HK-2 (cell line): ENCODE results near the gene HLA-DMB.

ENCODE experiments used
- DNase-seq: peaks from one replicate; pipeline ENCODE4 v3.0.0-alpha.2; 2018; ENCODE audit not compliant: unreplicated experiment

HLA-DMB gene

DNA sequence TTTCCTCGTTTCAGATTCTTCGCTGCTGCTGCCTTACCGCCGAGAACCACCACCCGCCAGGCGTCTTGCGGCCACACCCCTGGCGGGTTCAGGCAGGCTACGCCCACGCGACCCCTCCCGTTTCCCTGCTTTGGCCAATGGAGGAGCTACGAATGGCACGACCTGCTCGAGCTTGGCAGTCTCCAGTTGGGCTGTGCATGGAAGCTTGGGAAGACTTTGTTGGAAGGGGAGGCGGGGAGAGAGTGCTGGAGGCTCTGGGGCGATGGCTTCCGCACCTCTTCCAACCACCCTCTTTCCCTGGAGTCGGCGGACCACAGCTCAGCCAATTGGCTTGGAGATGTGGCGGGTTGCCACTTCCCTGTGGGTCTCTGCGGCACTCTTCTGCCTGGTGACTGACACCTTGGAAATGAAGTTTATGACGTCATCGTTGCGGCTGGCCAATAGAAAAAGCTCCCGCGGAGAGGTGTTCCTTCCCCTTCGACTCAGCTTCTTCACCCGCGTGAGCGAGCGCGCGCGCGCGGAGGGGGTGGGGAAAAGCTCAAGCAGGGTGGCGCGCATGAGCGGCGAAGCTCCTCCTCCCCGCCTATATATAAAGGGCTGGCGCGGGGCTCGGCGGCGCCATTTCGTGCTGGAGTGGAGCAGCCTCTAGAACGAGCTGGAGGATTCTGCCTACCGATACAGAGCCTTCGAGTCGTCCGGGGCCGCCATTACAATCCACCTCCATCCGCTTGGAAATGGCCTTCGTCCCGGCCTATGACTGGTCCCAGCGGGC lies 30.9 kb upstream of the HLA-DMB start:
- peak; percentile 100 for DNase-seq

DNA sequence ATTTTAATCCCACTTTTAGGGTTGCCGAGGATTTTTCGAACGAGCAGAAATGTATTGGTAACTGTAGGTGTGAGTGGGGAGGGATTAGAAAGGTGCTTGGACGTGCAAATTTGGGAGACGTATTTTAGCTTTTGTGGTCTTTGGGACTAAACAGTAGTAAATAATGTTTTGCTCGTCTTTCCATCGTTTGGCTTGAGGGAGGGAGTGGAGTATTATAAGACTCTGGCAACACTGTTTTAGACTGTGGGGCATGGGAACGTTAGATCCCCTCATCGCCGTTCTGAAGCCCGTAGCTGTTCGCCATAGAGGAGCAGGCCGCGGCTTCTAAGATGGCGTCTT lies 30.4 kb upstream of the HLA-DMB start:
- DNase-seq, result no peak

DNA sequence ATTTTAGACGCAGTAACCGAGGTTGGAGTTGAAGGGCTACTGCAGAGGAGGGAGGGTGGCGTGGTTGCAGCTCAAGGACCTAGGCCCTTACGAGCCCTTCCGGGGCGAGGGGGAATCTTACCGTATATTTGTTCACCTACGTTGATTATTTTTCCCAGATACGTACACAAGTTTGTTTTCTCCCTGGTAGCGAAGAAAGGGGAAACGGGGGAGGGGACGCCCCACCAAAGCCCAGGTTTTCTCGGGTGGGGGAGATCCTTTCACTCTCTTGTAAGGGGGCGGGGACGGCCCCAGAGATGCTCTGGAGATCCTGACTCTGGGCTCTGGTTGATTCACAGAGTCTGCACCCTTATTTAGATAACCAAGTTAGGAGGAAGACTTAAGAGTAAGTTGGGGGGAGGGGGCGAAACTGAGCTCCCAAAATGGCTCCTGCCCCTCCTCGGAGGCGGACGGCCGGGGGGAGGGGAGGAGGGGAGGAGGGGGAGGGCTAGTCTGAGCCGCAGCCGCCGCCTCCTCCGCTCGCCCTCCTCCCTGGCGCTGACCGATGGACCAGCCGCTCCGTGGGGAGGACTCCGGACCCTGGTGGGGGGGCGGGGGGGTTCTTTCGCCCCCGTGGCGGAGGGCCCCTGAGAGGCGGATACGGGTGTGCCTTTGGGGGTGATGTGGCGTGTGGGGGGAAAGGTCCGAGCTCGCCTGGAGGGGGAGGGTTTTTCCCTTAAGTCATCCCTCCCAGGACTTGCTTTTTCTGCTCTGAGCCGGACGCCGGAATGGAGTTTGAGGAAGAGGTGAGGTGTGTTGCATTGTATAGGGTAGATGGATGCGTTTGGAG lies 29.8 kb upstream of the HLA-DMB start:
- peak; percentile 87 for DNase-seq

DNA sequence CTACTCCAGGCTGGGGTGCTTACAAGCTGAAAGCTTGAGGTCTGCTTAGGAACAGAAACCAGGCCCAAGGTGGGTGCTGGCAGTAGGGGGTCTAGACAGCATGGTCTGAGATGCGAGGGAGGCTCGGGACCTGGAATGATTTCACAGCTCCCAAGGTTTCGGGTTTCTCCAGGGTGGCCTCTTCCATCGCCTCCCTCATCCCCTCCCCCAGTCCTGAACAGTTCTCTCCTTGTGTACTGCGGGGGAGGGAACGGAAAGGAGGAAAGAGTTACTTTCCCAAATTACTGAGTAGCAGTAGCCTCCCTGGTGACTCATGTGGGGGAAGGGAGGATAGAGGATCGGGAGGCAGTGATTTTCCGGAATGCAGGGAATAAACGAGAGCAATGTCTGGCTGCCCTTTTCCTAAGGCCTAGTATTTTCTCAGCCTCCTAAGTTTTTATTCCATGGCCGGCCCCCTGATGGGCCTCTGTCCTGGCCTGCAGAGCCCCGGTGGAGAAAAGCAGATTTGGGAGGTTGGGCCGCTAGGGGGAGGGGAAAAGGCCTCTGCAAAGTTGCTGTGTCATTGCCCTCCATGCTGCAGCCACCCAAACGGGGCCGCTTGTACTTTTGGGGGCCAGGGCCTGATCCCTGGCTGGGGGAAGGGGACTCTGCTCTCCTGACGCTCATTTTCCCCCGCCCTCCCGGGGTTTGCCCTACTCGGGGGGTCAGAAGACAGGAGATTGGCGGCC lies 29.0 kb upstream of the HLA-DMB start:
- peak; percentile 79 for DNase-seq

DNA sequence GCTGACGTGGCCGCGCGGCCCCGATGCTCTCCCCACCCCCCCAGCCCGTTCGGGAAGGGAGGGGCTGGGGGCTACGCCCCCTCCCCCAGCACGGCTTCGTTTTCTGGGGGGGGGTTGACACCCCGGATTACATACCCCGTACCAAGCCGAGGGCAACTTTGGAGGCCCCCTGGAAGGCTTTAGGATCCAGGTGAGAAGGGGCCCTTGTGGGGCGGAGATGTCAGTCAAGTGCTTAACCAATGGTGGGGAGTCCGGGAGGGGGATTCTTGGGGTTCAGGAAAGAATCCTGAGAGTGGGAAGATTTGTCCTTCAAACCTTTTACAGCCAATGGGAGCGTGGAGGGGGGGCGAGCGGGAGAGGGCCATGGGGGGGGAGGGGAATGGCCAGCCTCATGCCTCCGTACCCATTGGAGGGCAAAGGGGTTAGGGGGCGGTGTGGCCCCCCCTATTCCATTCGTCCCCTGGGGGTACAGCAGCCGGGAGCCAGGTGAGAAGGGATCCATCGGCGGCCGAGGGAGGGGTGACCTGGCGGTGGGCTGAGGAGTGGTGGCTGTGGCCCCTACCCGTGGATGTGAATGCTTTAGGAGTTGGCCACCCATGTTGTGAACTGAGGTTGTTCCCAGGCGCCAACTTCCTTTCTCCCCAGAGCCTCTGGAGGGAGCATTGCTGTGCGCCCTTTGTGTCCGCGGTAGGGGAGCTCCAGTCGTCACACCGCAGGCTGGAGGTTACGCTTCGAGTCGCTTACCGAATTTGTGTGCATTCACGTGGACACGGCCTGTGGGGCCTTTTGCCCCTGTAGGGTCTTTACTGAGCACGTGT lies 28.2 kb upstream of the HLA-DMB start:
- DNase-seq, result peak; percentile 81

DNA sequence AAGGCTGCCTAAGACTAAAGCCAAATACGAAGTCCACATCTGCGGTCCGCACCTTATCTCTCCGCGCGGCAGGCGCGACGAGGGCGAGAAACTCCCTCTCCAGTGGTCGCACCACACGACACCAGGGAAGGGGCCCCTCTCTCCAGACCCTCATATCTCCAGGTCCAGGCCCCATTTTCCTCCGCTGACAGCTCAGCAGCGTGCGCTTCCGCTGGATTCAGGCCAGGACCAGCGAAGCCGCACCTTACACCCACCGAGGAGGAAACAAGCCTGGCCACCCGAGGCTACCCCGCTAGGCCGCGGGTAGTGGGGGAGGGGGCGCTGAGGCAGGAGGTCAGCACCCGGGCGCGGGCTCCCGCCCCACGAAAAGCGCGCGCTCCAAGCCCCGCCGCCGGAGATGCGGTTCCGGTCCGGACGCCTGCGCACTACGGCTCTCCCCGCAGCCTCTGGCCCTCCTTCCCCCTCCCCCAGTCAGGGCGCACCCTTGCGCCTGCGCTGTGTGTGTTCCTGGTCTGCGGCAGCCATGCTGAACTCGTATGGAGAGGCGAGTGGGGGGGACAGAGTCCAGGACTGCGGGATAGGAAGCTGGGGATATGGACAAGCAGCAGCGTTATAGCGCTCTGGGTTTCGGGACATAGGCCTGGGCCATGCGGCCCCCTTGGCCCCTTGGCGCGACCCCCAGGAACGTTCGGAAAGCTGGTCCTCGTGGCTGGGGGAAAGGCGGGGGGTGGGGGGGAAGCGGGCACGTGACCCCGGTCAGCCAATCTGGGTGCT lies 27.5 kb upstream of the HLA-DMB start, which contains the start of gene BRD2:
BRD2 (plus strand) TSS at position 502 of the 774 bp plus-strand sequence. CDS start 4,305 bp downstream, outside the sequence.
- DNase-seq, result peak; percentile 98

DNA sequence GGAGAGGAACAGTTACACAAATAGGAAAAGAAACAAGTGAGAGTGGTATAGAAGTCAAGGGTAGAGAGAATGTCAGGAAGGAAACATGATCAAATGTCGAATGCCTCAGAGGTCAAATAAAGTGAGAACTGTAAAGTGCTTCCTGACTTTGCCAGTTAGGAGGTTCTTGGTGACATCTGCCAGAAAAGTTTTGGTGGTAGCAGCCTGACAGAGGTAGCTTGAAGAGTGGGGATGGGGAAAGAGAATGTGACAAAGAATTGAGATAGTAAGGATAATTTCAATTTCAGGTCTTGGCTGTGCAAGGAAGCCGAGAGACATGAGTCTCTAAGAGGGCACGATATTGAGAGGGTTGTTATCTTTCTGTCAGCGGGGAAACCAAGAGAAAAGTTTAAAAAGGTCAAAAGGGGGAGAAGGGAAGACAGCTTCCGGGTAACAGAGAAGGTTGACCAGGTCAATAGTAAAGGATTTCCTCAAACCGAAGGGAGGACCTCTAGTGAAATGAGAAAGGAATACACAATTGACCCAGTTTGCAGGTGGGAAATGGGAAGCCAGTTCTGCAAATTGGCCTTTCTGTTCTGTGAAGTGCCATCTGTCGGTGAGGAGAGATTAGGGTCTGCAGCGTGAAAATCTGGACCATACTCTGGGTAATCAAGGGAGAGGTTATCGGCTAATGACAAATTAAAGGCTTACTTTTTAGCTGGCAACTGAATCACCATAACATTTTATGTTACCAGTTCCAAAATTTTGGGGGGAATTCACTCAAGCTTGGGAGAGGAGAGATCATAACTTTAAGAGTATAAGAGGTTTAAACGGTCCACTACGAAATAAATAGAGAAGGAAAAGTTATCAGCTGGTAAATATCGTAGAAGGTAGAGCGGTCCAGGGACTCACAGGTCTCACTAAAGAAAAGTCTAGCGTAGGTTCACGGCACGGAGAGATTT lies 26.6 kb upstream of the HLA-DMB start:
- DNase-seq, result no peak

DNA sequence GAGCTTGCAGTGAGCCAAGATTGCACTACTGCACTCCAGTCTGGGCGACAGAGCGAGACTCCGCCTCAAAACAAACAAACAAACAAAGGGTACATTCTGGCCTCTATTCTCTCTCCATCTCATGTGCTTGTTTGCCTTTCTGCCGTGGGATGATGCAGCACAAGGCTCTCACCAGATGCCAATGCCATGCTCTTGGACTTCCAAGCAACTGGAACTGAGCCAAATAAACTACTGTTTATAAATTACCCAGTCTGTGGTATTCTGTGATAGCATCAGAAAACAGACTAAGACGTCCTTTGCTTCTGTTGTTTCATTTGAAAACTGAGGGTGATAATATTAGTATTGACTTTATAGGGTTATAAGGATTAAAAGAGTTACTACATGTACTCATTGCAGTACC lies 23.9 kb upstream of the HLA-DMB start:
- no peak for DNase-seq

DNA sequence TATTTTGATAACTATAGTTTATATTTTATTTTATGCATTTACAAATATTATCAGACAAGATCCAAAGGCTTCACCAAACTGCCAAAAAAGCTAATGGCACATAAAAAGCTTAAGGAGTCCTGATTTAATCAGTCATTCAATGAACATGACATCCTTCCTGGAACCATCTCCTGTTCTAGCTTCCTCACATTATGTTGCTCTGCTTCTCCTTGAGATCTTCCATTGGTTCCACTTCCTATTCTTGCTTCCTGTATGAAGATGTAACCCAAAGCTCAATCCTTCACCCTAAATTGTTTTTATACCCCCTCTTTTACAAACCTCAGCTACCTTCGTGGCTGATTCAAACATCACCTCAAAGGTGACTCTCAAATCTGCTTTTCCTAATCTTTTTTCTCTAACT lies 23.0 kb upstream of the HLA-DMB start:
- no peak for DNase-seq

DNA sequence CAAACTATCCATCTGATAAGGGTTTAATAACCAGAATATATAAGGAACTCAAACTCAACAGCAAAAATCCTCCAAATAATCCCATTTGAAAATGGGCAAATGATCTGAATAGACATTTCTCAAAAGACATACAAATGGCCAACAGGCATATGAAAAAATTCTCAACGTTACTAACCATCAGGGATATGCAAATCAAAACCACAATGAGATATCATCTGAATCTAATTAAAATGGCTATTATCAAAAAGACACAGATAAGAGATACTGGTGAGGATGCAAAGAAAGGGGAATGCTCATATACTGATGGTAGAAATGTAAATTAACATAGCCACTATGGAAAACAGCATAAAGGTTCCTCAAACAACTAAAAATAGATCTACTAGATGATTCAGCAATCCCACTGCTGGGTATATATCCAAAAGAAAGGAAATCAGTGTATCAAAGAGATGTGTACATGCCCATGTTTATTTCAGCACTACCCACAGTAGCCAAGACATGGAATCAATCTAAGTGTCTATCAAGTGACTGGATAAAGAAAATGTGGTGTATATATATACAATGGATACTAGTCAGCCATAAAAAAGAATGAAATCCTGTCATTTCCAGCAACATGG lies 21.5 kb upstream of the HLA-DMB start:
- no peak for DNase-seq

DNA sequence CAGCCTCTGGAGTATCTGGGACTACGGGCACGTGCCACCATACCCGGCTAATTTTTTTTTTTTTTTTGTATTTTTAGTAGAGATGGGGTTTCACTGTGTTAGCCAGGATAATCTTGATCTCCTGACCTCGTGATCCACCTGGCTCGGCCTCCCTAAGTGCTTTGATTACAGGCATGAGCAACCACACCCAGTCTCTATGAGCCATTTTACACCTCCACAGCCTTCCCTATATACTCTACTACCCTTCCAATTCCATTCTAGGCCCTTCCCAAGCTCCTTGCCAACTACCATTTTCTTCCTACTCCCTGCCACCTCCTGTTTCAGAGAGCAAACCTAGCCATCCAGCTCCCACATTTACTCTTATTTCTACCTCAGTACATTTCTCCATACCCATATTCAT lies 19.7 kb upstream of the HLA-DMB start:
- no peak for DNase-seq

DNA sequence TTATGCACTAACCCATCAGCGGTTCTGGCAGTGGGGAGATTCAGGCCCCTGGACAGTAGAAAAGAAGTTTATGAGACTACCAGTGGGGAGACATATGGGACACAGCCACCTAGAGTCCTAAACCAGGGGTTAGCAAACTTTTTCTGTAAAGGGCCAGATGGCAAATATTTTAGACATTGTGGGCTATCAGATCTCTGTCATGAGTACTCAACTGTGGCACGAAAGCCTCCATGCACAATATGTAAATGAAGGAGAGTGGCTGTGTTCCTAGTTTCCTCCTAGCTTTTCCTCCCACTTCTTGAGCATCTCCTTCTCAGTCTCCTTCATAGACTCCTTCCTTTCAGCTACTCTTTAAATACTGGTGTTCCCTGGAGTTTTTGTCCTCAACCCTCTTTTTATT lies 15.3 kb upstream of the HLA-DMB start:
- no peak for DNase-seq

DNA sequence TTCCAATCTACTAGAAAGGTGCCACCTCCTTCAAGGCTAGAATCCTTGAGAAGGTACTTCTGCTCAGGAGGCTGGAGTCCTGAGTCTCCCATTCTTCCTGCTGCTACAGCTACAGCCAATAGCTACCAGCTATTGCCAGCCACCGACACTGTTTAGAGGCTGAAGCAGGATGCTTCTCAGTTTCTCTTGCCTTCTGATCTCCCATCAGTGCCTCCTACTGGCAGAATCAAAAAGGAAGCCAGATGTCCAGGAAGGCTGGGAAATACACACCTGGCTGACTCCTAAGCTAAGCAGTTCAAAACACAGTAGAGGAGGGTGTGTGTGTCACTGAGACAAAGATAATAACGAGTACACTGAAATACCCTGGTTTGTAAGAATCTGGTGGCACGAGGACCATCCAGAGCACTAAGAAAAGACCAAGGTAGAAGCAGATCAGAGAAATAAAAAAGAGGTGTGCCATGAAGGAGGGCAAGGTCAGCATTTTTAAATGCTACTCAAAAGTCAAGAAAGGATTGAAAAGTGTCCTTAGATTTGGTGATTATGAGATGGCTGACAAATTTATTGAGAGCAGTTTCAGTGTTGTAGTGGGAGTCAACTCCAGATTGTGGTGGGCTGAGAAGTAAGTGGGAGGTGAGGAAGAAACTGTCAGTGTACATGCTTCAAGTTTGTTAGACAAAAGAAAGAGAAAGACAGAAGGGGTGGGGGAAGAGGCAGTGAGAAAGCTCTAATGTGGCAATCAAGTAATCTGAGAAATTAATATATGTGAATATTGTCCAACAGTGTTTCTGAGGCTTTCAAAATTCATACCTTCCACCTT lies 14.4 kb upstream of the HLA-DMB start:
- no peak for DNase-seq

DNA sequence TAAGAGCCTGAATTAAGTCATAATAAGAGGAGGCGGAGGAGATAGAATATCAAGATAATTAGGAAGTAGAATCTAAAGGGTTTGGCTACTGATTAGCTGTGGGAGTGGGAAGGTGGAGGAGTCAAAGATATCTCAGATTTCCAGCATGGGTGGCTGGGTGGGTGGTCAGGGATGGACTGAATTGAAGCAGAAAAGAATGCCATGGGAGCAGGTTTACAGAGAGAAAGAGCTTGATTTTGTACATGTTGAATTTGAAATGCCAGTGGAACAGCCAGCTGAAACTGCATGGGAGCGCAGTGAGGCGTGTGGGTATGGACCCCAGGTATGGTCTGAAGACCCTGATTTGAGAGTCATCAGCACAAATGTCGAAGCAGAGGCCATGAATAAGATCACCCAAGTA lies 13.4 kb upstream of the HLA-DMB start:
- DNase-seq, result no peak

DNA sequence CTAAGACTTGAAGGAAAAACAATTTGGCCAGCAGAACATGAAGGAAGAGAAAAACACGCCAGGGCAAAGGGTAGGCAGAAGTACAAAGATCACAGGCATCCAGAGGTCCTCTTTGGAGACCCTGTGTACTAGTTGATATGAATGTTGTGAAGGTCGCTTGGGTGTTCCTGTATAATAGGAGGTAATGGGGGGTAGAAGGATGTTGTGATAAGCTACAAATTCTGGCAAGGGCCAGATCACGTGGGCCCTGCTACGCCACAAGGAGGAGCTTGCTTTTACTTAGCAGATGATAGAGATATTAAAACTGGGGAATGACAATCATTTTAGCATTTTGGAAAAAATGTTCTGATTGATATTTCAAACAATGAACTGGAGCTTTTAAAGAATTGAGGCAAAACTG lies 12.9 kb upstream of the HLA-DMB start:
- DNase-seq, result no peak

DNA sequence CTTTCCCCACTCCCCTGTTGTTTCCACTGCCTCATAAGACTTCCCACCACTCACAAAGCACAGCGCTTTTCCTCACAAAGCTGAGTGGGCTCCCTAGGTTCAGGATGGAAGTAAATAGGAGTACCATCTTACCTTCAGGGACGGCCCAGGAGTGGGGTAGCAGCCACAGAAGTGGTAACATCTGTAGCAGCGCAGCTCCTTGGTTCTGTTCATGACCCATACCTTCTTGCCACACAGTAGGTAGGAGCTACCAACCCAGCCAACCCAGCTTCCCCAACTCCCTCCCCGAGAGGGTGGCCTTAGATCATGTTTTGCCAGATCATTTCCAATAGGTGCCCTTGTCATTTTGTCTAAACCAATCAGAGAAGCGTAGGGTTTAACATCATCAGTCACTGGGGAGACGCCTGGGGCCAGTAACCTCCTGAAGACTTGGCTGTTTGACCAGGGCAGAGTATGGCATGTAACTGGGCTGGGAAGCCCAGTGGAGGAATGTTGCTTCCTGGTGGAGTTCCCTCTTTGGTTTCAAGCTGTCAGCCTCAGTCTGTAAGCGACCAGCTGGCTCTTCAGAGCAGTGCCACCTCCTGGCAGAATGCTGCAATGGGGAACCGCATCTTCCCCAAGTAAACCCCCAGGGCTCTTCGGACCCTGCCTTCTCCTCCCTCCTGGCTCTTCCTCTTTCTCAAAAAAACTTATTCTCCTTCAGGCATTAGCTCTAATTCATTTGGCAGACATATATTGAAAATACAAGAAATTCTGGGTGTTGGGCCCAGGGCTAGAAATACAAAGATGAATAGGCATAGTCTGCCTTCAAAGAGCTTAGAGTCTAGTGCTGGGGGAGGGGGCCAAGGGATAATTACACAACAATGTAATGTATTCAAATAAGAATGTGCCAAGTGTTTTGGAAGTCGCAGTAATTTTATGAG lies 12.2 kb upstream of the HLA-DMB start, which contains the start of gene HLA-DMA:
HLA-DMA (minus strand) TSS at position 281 of the 923 bp plus-strand sequence; CDS start at position 220, 61 bp downstream.
- peak; percentile 83 for DNase-seq

DNA sequence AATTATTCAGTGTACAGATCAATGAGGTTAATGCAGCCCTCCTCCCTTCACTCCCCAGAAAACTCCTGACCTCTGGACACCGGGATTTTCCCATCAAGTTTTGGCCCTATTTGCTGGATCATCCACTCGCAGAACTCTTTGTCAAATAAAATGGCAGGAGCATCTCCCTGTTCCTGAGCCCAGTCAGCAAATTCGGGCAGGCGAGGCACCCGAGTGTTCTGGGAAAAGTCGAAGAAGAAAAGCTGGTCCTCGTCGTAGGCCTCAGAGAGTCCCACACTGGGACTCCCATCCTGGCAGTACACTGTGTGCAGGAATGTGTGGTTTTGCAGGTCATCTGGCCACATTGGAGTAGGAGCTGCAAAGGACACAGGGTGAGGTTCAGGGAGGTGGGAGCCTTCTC lies 9.6 kb upstream of the HLA-DMB start:
- DNase-seq, result no peak
